Liver (tissue), 9 donors: ENCODE results near the gene HOXD12. TPM values are rescaled to one million over a fixed set of nuclear protein-coding genes. Genes with fewer than 3 reads are reported as not detected.
A peak's percentile ranks its signal among the peaks of the same experiment; 100 is the strongest.

Experiments used
- DNase-seq: peaks from one replicate; pipeline ENCODE4 v3.0.0-alpha.2; 2017; ENCODE audit warnings: low spot score
- H3K27ac ChIP-seq, 2 donors: one replicate each; pipeline ENCODE4 v1.7.0; 2013; ENCODE audit warnings: inconsistent platforms in 2 of 2, low read length in 2 of 2, control low read depth in 1 of 2, low read depth in 1 of 2, mild to moderate bottlenecking in 1 of 2
- H3K27me3 ChIP-seq, 4 donors: one replicate each; pipeline versions ENCODE4 v1.6.1 to v1.7.0; 2013; ENCODE audit warnings: low read length in 3 of 4, inconsistent platforms in 1 of 4, mild to moderate bottlenecking in 1 of 4, moderate library complexity in 1 of 4; ENCODE audit not compliant: control insufficient read depth in 4 of 4, insufficient read depth in 4 of 4
- H3K36me3 ChIP-seq, 4 donors: one replicate each; pipeline versions ENCODE4 v1.6.1 to v1.7.0; 2013; ENCODE audit warnings: low read length in 3 of 4, mild to moderate bottlenecking in 3 of 4, low read depth in 1 of 4, moderate library complexity in 1 of 4; ENCODE audit not compliant: control insufficient read depth in 4 of 4, insufficient read depth in 3 of 4
- H3K4me1 ChIP-seq, 4 donors: one replicate each; pipeline versions ENCODE4 v1.6.1 to v1.7.0; 2013; ENCODE audit warnings: low read length in 3 of 4, mild to moderate bottlenecking in 3 of 4, moderate library complexity in 1 of 4; ENCODE audit not compliant: control insufficient read depth in 4 of 4, insufficient read depth in 4 of 4
- H3K4me3 ChIP-seq, 3 donors: one replicate each; pipeline versions ENCODE4 v1.6.1 to v1.7.0; 2013; ENCODE audit warnings: low read length in 3 of 3, control low read depth in 1 of 3, low read depth in 1 of 3, mild to moderate bottlenecking in 1 of 3
- H3K9ac ChIP-seq, 2 donors: one replicate each; pipeline ENCODE4 v1.7.0; 2013; ENCODE audit warnings: low read length in 2 of 2, mild to moderate bottlenecking in 2 of 2, moderate library complexity in 2 of 2, control low read depth in 1 of 2, low read depth in 1 of 2
- H3K9me3 ChIP-seq, 4 donors: one replicate each; pipeline versions ENCODE4 v1.6.1 to v1.7.0; 2013; ENCODE audit warnings: low read length in 3 of 4; ENCODE audit not compliant: control insufficient read depth in 4 of 4
- ATF3 ChIP-seq: IDR thresholded peaks from 2 replicates; pipeline ENCODE4 v1.6.1; 2016; ENCODE audit warnings: antibody characterized with exemption
- CTCF ChIP-seq: fragments of 150-350 bp; IDR thresholded peaks from 2 replicates; pipeline ENCODE4 v1.5.1; 2017; ENCODE audit warnings: improper control_type of control experiment, low read depth, low read length; ENCODE audit not compliant: missing input control
- EGR1 ChIP-seq, 2 donors: IDR thresholded peaks; 2 replicates each; pipeline ENCODE4 v1.6.1; 2016 to 2018; ENCODE audit warnings: antibody characterized with exemption in 2 of 2, low read depth in 2 of 2
- FOXA1 ChIP-seq: IDR thresholded peaks from 2 replicates; pipeline ENCODE4 v1.6.1; 2016; ENCODE audit warnings: antibody characterized with exemption
- FOXA2 ChIP-seq: IDR thresholded peaks from 2 replicates; pipeline ENCODE4 v1.6.1; 2016; ENCODE audit warnings: antibody characterized with exemption
- GABPA ChIP-seq, 2 donors: IDR thresholded peaks in 1 of 2; conservative IDR thresholded peaks in 1 of 2; 2 replicates each; pipeline ENCODE4 v1.6.1; 2016; ENCODE audit warnings: antibody characterized with exemption in 2 of 2, mild to moderate bottlenecking in 1 of 2, moderate library complexity in 1 of 2
- HNF4A ChIP-seq, 2 donors: conservative IDR thresholded peaks; 2 replicates each; pipeline ENCODE4 v1.6.1; 2016; ENCODE audit warnings: antibody characterized with exemption in 2 of 2, mild to moderate bottlenecking in 2 of 2
- HNF4G ChIP-seq: IDR thresholded peaks from 2 replicates; pipeline ENCODE4 v1.6.1; 2016; ENCODE audit warnings: antibody characterized with exemption
- JUND ChIP-seq, 2 donors: IDR thresholded peaks; 2 replicates each; pipeline ENCODE4 v1.6.1; 2016; ENCODE audit warnings: antibody characterized with exemption in 2 of 2
- MAX ChIP-seq: IDR thresholded peaks from 2 replicates; pipeline ENCODE4 v1.6.1; 2016; ENCODE audit warnings: antibody characterized with exemption
- NR2F2 ChIP-seq: IDR thresholded peaks from 2 replicates; pipeline ENCODE4 v1.6.1; 2016; ENCODE audit warnings: antibody characterized with exemption
- RAD21 ChIP-seq, 2 donors: IDR thresholded peaks; 2 replicates each; pipeline ENCODE4 v1.6.1; 2016; ENCODE audit warnings: antibody characterized with exemption in 2 of 2, mild to moderate bottlenecking in 2 of 2
- REST ChIP-seq: IDR thresholded peaks from 2 replicates; pipeline ENCODE4 v1.6.1; 2016; ENCODE audit warnings: antibody characterized with exemption, mild to moderate bottlenecking
- RXRA ChIP-seq, 2 donors: IDR thresholded peaks; 2 replicates each; pipeline ENCODE4 v1.6.1; 2017 to 2018; ENCODE audit warnings: antibody characterized with exemption in 2 of 2, mild to moderate bottlenecking in 1 of 2
- SP1 ChIP-seq: IDR thresholded peaks from 2 replicates; pipeline ENCODE4 v1.6.1; 2018; ENCODE audit warnings: antibody characterized with exemption, mild to moderate bottlenecking
- TAF1 ChIP-seq: conservative IDR thresholded peaks from 2 replicates; pipeline ENCODE4 v1.6.1; 2016; ENCODE audit warnings: antibody characterized with exemption, mild to moderate bottlenecking
- WGBS: extraction: QIAGEN DNeasy Blood & Tissue Kit; methylation state at CpG from one replicate; pipeline ENCODE4 v1.1.7; 2013; 5-methylcytosine and 5-hydroxymethylcytosine counted together
- polyA plus RNA-seq, 2 donors: library from polyadenylated mRNA; stranded (reverse) in 1 of 2; unstranded in 1 of 2; fragments of 200-250 nt in 1 of 2; fragments of >200 nt in 1 of 2; fragmentation: Nextera tagmentation in 1 of 2; extraction: Ambion mirVana in 1 of 2; gene quantifications; one replicate each; pipeline versions ENCODE4 v1.2.1 to v1.2.3, GENCODE V29; 2013 to 2015
- total RNA-seq, 2 donors: library from RNA; depleted of rRNA; stranded (reverse); fragments of >200 nt; gene quantifications; one replicate each; pipeline ENCODE4 v1.2.3, GENCODE V29; 2014
- donor health status: healthy.
- donor health status: healthy.
- donor health status: healthy.
- donor health status: healthy.
- donor health status: healthy.

The HOXD12 gene
- total and polyA plus RNA-seq, 4 donors: not detected

- Histone ChIP-seq H3K4me1 (peaks cover 0 to 14% (median 4%) of the 10 kb centered on the region in 4 donors), H3K27me3 (peaks cover 19 to 45% (median 36%) of the 10 kb centered on the region in 4 donors), H3K36me3 (no peaks in the 10 kb centered on the region), H3K9ac (no peak overlapping the region), H3K9me3 (no peaks in the 10 kb centered on the region), H3K4me3 (no peak overlapping the region), H3K27ac (no peak overlapping the region)
- TF ChIP-seq SP1 (no peak), EGR1 (IDR thresholded peaks at IDR 0.05; ENCODE audit: low read depth in 2 of 2) (no peak), JUND (IDR thresholded peaks at IDR 0.05) (no peak), FOXA1 (no peak), HNF4G (no peak), FOXA2 (no peak), HNF4A (conservative IDR thresholded peaks at IDR 0.05) (no peak), REST (no peak), NR2F2 (no peak), RXRA (IDR thresholded peaks at IDR 0.05) (no peak), TAF1 (no peak), ATF3 (no peak), RAD21 (IDR thresholded peaks at IDR 0.05) (no peak), GABPA (IDR thresholded peaks at IDR 0.05 in 1 of 2, conservative IDR thresholded peaks at IDR 0.05 in 1 of 2) (no peak)
- WGBS: 13% methylated on average over 4 of the region's 4 CpGs
- no peak for DNase-seq
Observed at GRCh38 chr2:176109946-176110345, 10.4 kb downstream of the HOXD12 start.

GRCh38 chr2:176110415-176111308 lies 11.1 kb downstream of the HOXD12 start:
- H3K9me3 ChIP-seq: no peaks in the 10 kb centered on the region
- WGBS: 17% methylated on average over 7 of the region's 7 CpGs
- H3K27ac ChIP-seq: no peak overlapping the region
- H3K27me3 ChIP-seq: peaks cover 14 to 38% (median 34%) of the 10 kb centered on the region in 4 donors
- no peak for DNase-seq
- H3K4me3 ChIP-seq: no peak overlapping the region
- no peaks in the 10 kb centered on the region for H3K36me3 ChIP-seq
- no peak overlapping the region for H3K9ac ChIP-seq
- no peak for TF ChIP-seq MAX
- no peak for TF ChIP-seq CTCF
- TF ChIP-seq FOXA1: no peak
- TF ChIP-seq NR2F2: peak; percentile 11
- no peak for TF ChIP-seq HNF4G
- TF ChIP-seq EGR1 (IDR thresholded peaks at IDR 0.05; ENCODE audit: low read depth in 2 of 2): no peak
- H3K4me1 ChIP-seq: peaks cover 0 to 14% (median 4%) of the 10 kb centered on the region in 4 donors
